GM23338 (cell line): ENCODE measurements around the gene ADAMTS7. TPM values are rescaled to one million over a fixed set of nuclear protein-coding genes. Genes with fewer than 3 reads are reported as not detected.
"Not testable (repeated sequence)": the region's sequence is repeated elsewhere in the genome, so short reads cannot be mapped to it uniquely, and the experiment has no call there.

ENCODE experiments used
- ATAC-seq: fragments of 200-7000 bp; cut with Tn5 transposase; 3 replicates; pipeline ENCODE4 v1.9.1; 2020
- DNase-seq: peaks from one replicate; pipeline ENCODE4 v3.0.0-alpha.2; 2015; ENCODE audit warnings: low spot score
- H2AFZ ChIP-seq: fragments of 200-600 bp; sonication (generic); 2 replicates; pipeline ENCODE4 v1.8.0; 2016; ENCODE audit warnings: antibody characterized with exemption, mild to moderate bottlenecking, moderate library complexity
- H3F3A ChIP-seq: fragments of 200-600 bp; sonication (generic); replicated peaks from 2 replicates; pipeline ENCODE4 v1.8.0; 2017; ENCODE audit warnings: antibody characterized with exemption, mixed run types, low read depth
- H3K27ac ChIP-seq: fragments of 200-600 bp; sonication (generic); 2 replicates; pipeline ENCODE4 v1.6.1; 2016; ENCODE audit warnings: low read depth
- H3K27me3 ChIP-seq: fragments of 200-600 bp; sonication (generic); 2 replicates; pipeline ENCODE4 v1.8.0; 2016; ENCODE audit warnings: mild to moderate bottlenecking, mixed run types, moderate library complexity; ENCODE audit not compliant: insufficient read depth
- H3K36me3 ChIP-seq: fragments of 200-600 bp; sonication (generic); 2 replicates; pipeline ENCODE4 v1.8.0; 2016; ENCODE audit warnings: mild to moderate bottlenecking; ENCODE audit not compliant: insufficient read depth
- H3K4me1 ChIP-seq: fragments of 200-600 bp; sonication (generic); 2 replicates; pipeline ENCODE4 v1.8.0; 2016; ENCODE audit warnings: mild to moderate bottlenecking, moderate library complexity; ENCODE audit not compliant: insufficient read depth
- H3K4me2 ChIP-seq: fragments of 200-600 bp; sonication (generic); 2 replicates; pipeline ENCODE4 v1.7.1; 2017; ENCODE audit warnings: mixed run types
- H3K4me3 ChIP-seq: fragments of 200-600 bp; sonication (generic); 2 replicates; pipeline ENCODE4 v1.6.1; 2016; ENCODE audit warnings: mixed run types
- H3K79me2 ChIP-seq: fragments of 200-600 bp; sonication (generic); replicated peaks from 2 replicates; pipeline ENCODE4 v1.8.0; 2017; ENCODE audit warnings: mild to moderate bottlenecking; ENCODE audit not compliant: insufficient read depth
- H3K9me2 ChIP-seq: fragments of 200-600 bp; sonication (generic); 2 replicates; pipeline ENCODE4 v1.8.0; 2017; ENCODE audit not compliant: insufficient read depth
- H4K20me1 ChIP-seq: fragments of 200-600 bp; sonication (generic); replicated peaks from 2 replicates; pipeline ENCODE4 v1.8.0; 2017; ENCODE audit warnings: mild to moderate bottlenecking; ENCODE audit not compliant: insufficient read depth
- H3K27ac Mint-ChIP-seq: 2 replicates; pipeline ENCODE4 v1.8.0; 2020; ENCODE audit warnings: inconsistent platforms, mild to moderate bottlenecking, moderate library complexity, mixed read lengths
- H3K27me3 Mint-ChIP-seq: 3 replicates; pipeline ENCODE4 v1.8.0; 2022; ENCODE audit warnings: low read depth, mild to moderate bottlenecking, moderate library complexity, mixed read lengths, inconsistent platforms; ENCODE audit not compliant: insufficient read depth, poor library complexity
- H3K36me3 Mint-ChIP-seq: 3 replicates; pipeline ENCODE4 v1.8.0; 2021; ENCODE audit warnings: low read depth, mild to moderate bottlenecking, inconsistent platforms, moderate library complexity, mixed read lengths
- H3K4me1 Mint-ChIP-seq: 3 replicates; pipeline ENCODE4 v1.8.0; 2020; ENCODE audit warnings: mild to moderate bottlenecking, inconsistent platforms, mixed read lengths
- H3K4me3 Mint-ChIP-seq: 3 replicates; pipeline ENCODE4 v1.8.0; 2021; ENCODE audit warnings: moderate library complexity, mild to moderate bottlenecking, inconsistent platforms, mixed read lengths
- H3K9me3 Mint-ChIP-seq: 3 replicates; pipeline ENCODE4 v1.8.0; 2020; ENCODE audit warnings: moderate library complexity, mild to moderate bottlenecking, inconsistent platforms, mixed read lengths
- CTCF ChIP-seq, 2 experiments: fragments of 200-600 bp in 1 of 2; sonication (generic) in 1 of 2; conservative IDR thresholded peaks; 2 replicates each; pipeline versions ENCODE4 v1.5.1 to v1.6.1; 2016 to 2017; ENCODE audit warnings: antibody characterized with exemption in 2 of 2, low read depth in 2 of 2, mild to moderate bottlenecking in 2 of 2, moderate library complexity in 1 of 2
- EZH2 ChIP-seq: fragments of 200-600 bp; sonication (generic); IDR thresholded peaks from one replicate; pipeline ENCODE4 v1.8.0; 2017; ENCODE audit warnings: antibody characterized with exemption, mild to moderate bottlenecking, low read depth; ENCODE audit not compliant: unreplicated experiment
- REST ChIP-seq: IDR thresholded peaks from one replicate; pipeline ENCODE4 v1.6.1; 2018; ENCODE audit warnings: antibody characterized with exemption; ENCODE audit not compliant: unreplicated experiment
- STAT1 ChIP-seq: IDR thresholded peaks from one replicate; pipeline ENCODE4 v1.6.1; 2016; ENCODE audit warnings: antibody characterized with exemption; ENCODE audit not compliant: unreplicated experiment
- ZNF331 ChIP-seq: fragments of 250-450 bp; sonication (Bioruptor Pico); IDR thresholded peaks from 2 replicates; pipeline ENCODE4 v1.5.0; 2020; ENCODE audit warnings: low read depth, mild to moderate bottlenecking, moderate library complexity
- ZNF462 ChIP-seq: fragments of 250-450 bp; sonication (Bioruptor Pico); IDR thresholded peaks from 2 replicates; pipeline ENCODE4 v1.5.0; 2020; ENCODE audit warnings: mild to moderate bottlenecking, moderate library complexity
- polyA plus RNA-seq: library from polyadenylated mRNA; unstranded; fragments of >200 nt; fragmentation: Nextera tagmentation; extraction: Ambion mirVana; gene quantifications from 2 replicates; pipeline ENCODE4 v1.2.1, GENCODE V29; 2016
- total RNA-seq: library from RNA; depleted of rRNA; stranded (reverse); fragments of >200 nt; shearing (Covaris generic); gene quantifications from 2 replicates; pipeline ENCODE4 v1.2.3, GENCODE V29; 2014

Gene ADAMTS7
- total and polyA plus RNA-seq, 2 experiments from 2014 or later = 11.6 to 52.7 TPM

- DNase-seq, H3K27me3 ChIP-seq, H3F3A ChIP-seq, H3K4me2 ChIP-seq, H4K20me1 ChIP-seq, H3K4me1 ChIP-seq, H3K27me3 Mint-ChIP-seq, ATAC-seq, H3K4me3 Mint-ChIP-seq, H3K9me3 Mint-ChIP-seq, H3K9me2 ChIP-seq, H3K36me3 ChIP-seq, H3K79me2 ChIP-seq, H3K27ac ChIP-seq, H3K4me3 ChIP-seq, H3K36me3 Mint-ChIP-seq, H2AFZ ChIP-seq: not testable (repeated sequence)
- peaks cover 12% of the 10 kb centered on the region for H3K4me1 Mint-ChIP-seq
- H3K27ac Mint-ChIP-seq = peak overlapping the region; percentile 46; the same call in 1 of the 2 replicates
Measured at GRCh38 chr15:78769473-78770225, 41.6 kb downstream of the ADAMTS7 start.

- Histone ChIP-seq H3K9me2 (no peaks in the 10 kb centered on the region), H3K79me2 (no peaks in the 10 kb centered on the region), H2AFZ (no peak overlapping the region), H3K27ac (no peak overlapping the region), H4K20me1 (no peaks in the 10 kb centered on the region; the same call in 1 of the 2 replicates), H3K4me2 (no peak overlapping the region), H3K4me3 (no peak overlapping the region), H3F3A (no peaks in the 10 kb centered on the region), H3K36me3 (no peaks in the 10 kb centered on the region), H3K27me3 (no peaks in the 10 kb centered on the region), H3K4me1 (peaks cover 5% of the 10 kb centered on the region; the same call in 1 of the 2 replicates)
- Mint-ChIP-seq H3K27me3 (peaks cover 6% of the 10 kb centered on the region), H3K36me3 (0 out of 3 replicates have a peak, but pooled peaks cover 3% of the 10 kb centered on the region), H3K4me1 (peaks cover 15% of the 10 kb centered on the region), H3K4me3 (peak overlapping the region; percentile 45; the same call in 1 of the 3 replicates), H3K27ac (peak overlapping the region; percentile 46; the same call in 1 of the 2 replicates), H3K9me3 (no peaks in the 10 kb centered on the region)
- DNase-seq (no peak), ATAC-seq (peak; percentile 8; the same call in 2 of the 3 replicates)
- TF ChIP-seq ZNF462 (CRISPR knock-in tag) (no peak), ZNF331 (CRISPR knock-in tag) (no peak), REST (no peak), STAT1 (no peak), CTCF (conservative IDR thresholded peaks at IDR 0.05; ENCODE audit: low read depth in 2 of 2) (peak in 1 of 2 experiments; percentile 32; a peak in 2 of 4 replicates), EZH2 (no peak)
Measured at GRCh38 chr15:78768531-78769408, 42.5 kb downstream of the ADAMTS7 start.
